ENCODE measurements around the gene ABLIM1. TPM values are rescaled to one million over a fixed set of nuclear protein-coding genes. Genes with fewer than 3 reads are reported as not detected.

ABLIM1 gene
- total and polyA plus RNA-seq, 2 experiments from 2014 or later = 21.9 to 45.1 TPM

DNA sequence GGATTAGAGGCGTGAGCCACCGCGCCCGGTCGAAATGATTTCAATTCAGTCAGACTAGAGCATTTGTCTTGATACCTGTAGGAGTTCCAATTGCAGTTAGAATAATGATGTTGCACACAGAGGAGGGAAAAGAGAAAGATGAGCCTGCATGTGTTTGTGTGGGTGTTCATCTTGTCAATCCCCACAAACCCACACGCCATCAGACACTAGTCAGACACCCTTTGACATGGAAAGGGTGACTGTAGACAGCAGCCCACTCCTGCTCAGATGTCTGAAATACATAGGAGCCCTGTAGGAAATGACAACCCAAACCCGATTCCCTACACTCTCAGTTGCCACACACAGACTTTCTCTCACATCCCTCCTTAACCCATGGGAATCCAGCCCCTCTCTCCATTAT lies 92.0 kb downstream of the ABLIM1 start (continued):
- TF ChIP-seq, protein P1, sequence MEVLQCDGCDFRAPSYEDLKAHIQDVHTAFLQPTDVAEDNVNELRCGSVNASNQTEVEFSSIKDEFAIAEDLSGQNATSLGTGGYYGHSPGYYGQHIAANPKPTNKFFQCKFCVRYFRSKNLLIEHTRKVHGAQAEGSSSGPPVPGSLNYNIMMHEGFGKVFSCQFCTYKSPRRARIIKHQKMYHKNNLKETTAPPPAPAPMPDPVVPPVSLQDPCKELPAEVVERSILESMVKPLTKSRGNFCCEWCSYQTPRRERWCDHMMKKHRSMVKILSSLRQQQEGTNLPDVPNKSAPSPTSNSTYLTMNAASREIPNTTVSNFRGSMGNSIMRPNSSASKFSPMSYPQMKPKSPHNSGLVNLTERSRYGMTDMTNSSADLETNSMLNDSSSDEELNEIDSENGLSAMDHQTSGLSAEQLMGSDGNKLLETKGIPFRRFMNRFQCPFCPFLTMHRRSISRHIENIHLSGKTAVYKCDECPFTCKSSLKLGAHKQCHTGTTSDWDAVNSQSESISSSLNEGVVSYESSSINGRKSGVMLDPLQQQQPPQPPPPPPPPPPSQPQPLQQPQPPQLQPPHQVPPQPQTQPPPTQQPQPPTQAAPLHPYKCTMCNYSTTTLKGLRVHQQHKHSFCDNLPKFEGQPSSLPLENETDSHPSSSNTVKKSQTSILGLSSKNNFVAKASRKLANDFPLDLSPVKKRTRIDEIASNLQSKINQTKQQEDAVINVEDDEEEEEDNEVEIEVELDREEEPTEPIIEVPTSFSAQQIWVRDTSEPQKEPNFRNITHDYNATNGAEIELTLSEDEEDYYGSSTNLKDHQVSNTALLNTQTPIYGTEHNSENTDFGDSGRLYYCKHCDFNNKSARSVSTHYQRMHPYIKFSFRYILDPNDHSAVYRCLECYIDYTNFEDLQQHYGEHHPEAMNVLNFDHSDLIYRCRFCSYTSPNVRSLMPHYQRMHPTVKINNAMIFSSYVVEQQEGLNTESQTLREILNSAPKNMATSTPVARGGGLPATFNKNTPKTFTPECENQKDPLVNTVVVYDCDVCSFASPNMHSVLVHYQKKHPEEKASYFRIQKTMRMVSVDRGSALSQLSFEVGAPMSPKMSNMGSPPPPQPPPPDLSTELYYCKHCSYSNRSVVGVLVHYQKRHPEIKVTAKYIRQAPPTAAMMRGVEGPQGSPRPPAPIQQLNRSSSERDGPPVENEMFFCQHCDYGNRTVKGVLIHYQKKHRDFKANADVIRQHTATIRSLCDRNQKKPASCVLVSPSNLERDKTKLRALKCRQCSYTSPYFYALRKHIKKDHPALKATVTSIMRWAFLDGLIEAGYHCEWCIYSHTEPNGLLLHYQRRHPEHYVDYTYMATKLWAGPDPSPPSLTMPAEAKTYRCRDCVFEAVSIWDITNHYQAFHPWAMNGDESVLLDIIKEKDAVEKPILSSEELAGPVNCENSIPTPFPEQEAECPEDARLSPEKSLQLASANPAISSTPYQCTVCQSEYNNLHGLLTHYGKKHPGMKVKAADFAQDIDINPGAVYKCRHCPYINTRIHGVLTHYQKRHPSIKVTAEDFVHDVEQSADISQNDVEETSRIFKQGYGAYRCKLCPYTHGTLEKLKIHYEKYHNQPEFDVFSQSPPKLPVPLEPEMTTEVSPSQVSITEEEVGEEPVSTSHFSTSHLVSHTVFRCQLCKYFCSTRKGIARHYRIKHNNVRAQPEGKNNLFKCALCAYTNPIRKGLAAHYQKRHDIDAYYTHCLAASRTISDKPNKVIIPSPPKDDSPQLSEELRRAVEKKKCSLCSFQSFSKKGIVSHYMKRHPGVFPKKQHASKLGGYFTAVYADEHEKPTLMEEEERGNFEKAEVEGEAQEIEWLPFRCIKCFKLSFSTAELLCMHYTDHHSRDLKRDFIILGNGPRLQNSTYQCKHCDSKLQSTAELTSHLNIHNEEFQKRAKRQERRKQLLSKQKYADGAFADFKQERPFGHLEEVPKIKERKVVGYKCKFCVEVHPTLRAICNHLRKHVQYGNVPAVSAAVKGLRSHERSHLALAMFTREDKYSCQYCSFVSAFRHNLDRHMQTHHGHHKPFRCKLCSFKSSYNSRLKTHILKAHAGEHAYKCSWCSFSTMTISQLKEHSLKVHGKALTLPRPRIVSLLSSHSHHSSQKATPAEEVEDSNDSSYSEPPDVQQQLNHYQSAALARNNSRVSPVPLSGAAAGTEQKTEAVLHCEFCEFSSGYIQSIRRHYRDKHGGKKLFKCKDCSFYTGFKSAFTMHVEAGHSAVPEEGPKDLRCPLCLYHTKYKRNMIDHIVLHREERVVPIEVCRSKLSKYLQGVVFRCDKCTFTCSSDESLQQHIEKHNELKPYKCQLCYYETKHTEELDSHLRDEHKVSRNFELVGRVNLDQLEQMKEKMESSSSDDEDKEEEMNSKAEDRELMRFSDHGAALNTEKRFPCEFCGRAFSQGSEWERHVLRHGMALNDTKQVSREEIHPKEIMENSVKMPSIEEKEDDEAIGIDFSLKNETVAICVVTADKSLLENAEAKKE (CRISPR knock-in tag; IDR thresholded peaks at IDR 0.05) = no peak

- Histone ChIP-seq H3F3A (replicated peaks; ENCODE audit: low read depth) (no peaks in the 10 kb centered on the region), H2AFZ (no peak overlapping the region), H3K27me3 (ENCODE audit: insufficient read depth) (no peaks in the 10 kb centered on the region), H3K9me2 (ENCODE audit: insufficient read depth) (no peaks in the 10 kb centered on the region), H3K4me3 (no peak overlapping the region), H3K79me2 (replicated peaks; ENCODE audit: insufficient read depth) (no peaks in the 10 kb centered on the region), H3K27ac (ENCODE audit: low read depth) (no peak overlapping the region), H3K4me1 (ENCODE audit: insufficient read depth) (no peaks in the 10 kb centered on the region), H4K20me1 (replicated peaks; ENCODE audit: insufficient read depth) (no peaks in the 10 kb centered on the region), H3K4me2 (no peak overlapping the region), H3K36me3 (ENCODE audit: insufficient read depth) (no peaks in the 10 kb centered on the region)
- ATAC-seq (no peak), DNase-seq (ENCODE audit: low spot score) (no peak)
- H3K4me3 Mint-ChIP-seq = no peak overlapping the region
- no peaks in the 10 kb centered on the region for H3K9me3 Mint-ChIP-seq
- H3K27me3 Mint-ChIP-seq (ENCODE audit: insufficient read depth, low read depth, poor library complexity) = no peaks in the 10 kb centered on the region
- no peak overlapping the region for H3K27ac Mint-ChIP-seq
- H3K36me3 Mint-ChIP-seq (ENCODE audit: low read depth) = no peaks in the 10 kb centered on the region
- H3K4me1 Mint-ChIP-seq = no peaks in the 10 kb centered on the region
- no peak for TF ChIP-seq ZNF114 (CRISPR knock-in tag; IDR thresholded peaks at IDR 0.05)
- TF ChIP-seq STAT1 (IDR thresholded peaks at IDR 0.05; ENCODE audit: unreplicated experiment) = no peak
- TF ChIP-seq REST (IDR thresholded peaks at IDR 0.05; ENCODE audit: unreplicated experiment) = no peak
- no peak for TF ChIP-seq EZH2phosphoT487 (IDR thresholded peaks at IDR 0.05; ENCODE audit: unreplicated experiment)
- TF ChIP-seq POLR2AphosphoS5 (IDR thresholded peaks at IDR 0.05; ENCODE audit: low read depth) = no peak
- no peak for TF ChIP-seq JUNB (IDR thresholded peaks at IDR 0.05; ENCODE audit: unreplicated experiment)
- TF ChIP-seq, protein P1 (CRISPR knock-in tag; IDR thresholded peaks at IDR 0.05) = no peak
Observed at GRCh38 chr10:114565066-114565465, 93.0 kb downstream of the ABLIM1 start.
